GM10266 (cell line): Measurements from ENCODE around the gene PTPRN2.

Experiments used
- DNase-seq: peaks from one replicate; pipeline ENCODE4 v3.0.0; 2012; ENCODE audit errors: extremely low spot score
- CTCF ChIP-seq: IDR thresholded peaks from 2 replicates; pipeline ENCODE4 v1.5.1; 2012; ENCODE audit warnings: mild to moderate bottlenecking, low read depth; ENCODE audit not compliant: control insufficient read depth, insufficient read depth; ENCODE audit errors: missing control alignments

PTPRN2 gene

DNA sequence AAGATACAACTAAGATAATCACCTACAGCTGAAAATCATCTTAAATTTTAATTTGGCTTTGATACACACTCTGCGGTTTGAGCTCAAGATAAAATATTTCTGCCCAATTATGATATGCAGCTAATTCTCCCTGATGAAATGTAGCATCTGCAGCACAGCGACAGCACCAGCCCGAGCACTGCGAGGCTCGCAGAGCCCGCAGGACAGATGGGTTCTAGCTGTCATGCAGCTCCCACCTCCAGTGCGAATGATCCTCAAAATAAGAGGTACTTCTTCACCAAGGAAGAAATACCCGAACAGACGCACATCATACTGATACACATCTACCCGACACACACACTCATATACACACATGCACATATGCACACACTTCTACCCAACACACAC, 457.6 kb downstream of the PTPRN2 start:
- no peak for DNase-seq
- no peak for TF ChIP-seq CTCF

GRCh38 chr7:158129037-158130022, 458.3 kb downstream of the PTPRN2 start:
- no peak for TF ChIP-seq CTCF

DNA sequence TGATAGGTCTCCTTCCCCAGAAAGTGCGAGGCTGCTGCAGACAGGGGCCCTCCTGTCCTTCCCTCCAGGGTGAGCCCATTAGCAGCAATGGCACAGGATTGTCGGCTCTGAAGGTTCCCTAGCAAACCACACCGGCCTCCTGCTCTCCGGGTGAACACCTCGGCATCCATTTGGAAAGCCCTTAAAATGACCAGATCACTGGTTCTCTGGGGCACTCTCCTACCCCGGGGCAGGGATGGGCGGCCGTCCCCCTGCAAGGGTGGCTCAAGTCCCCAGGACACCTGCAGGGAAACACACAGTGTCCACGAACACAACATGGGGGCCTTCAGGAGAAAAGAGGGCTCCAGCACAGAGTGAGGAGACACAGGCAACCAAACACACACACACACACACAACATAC, 459.1 kb downstream of the PTPRN2 start:
- no peak for DNase-seq
- TF ChIP-seq CTCF, result no peak

More at GRCh38 chr7:158129037-158130022, 458.3 kb downstream of the PTPRN2 start:
- DNase-seq, result no peak

GRCh38 chr7:158127241-158127640, 460.4 kb downstream of the PTPRN2 start:
- DNase-seq, result no peak
- TF ChIP-seq CTCF, result no peak

DNA sequence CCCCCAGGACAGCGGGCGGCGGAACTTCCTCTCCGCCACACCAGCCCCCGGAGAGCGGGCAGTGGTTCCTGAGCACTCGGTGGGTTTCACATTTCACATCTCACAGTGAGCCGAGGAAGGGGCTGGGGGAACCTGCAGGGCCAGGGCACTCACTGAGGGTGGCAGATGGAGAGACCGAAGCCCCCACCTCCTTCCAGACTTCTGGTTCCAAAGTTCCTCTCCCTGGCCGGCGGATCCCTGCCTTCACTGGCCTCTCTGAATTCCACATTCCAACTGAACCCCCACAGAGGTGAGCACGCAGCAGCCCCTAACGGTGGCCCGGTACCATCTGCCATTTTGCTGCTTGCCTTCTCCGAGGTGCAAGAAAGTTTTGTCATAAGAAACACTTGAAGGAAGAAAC, 461.0 kb downstream of the PTPRN2 start:
- TF ChIP-seq CTCF, result no peak
- DNase-seq, result no peak

DNA sequence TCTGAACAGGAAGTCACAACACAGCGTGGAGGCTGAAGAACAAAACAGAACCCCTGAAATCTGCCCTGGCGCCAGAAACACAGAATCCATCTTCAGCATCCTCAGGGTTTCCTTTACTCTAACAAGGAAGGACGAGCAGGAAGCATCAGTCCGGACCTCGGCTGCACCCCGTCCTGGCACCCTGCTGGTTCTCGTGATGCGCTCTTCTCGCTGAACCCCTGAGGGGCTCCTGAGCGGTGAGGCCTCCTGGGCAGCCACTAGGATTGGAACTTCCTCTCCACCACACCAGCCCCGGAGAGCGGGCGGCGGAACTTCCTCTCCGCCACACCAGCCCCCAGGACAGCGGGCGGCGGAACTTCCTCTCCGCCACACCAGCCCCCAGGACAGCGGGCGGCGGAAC, 461.9 kb downstream of the PTPRN2 start:
- DNase-seq, result no peak
- no peak for TF ChIP-seq CTCF

GRCh38 chr7:158125091-158125490, 462.5 kb downstream of the PTPRN2 start:
- DNase-seq, result no peak

More at GRCh38 chr7:158125091-158125490, 462.5 kb downstream of the PTPRN2 start:
- no peak for TF ChIP-seq CTCF
